PC-3 (cell line): ENCODE results near the gene C21orf91. TPM values are rescaled to one million over a fixed set of nuclear protein-coding genes. Genes with fewer than 3 reads are reported as not detected.
A peak's percentile ranks its signal among the peaks of the same experiment; 100 is the strongest.

Experiments
- ATAC-seq: fragments of 200-7000 bp; cut with Tn5 transposase; 2 replicates; pipeline ENCODE4 v1.9.1; 2020; ENCODE audit warnings: mild to moderate bottlenecking, moderate library complexity
- BruUV-seq: library from RNA; stranded (reverse); fragments of 400-500 nt; replicated peaks from 2 replicates; lab custom pipeline; 2021; lab: Mats Ljungman, UMichigan
- CTCF ChIA-PET: fragments of 300-600 bp; sonication (Branson Sonifier 250); formaldehyde crosslinking; loops from one replicate; lab custom pipeline; 2022; ENCODE audit warnings: antibody characterized with exemption; lab: Charles Lee
- POLR2A ChIA-PET: fragments of 300-600 bp; sonication (Branson Sonifier 250); formaldehyde crosslinking; loops from one replicate; lab custom pipeline; 2022; ENCODE audit warnings: antibody characterized with exemption; ENCODE audit not compliant: unreplicated experiment; lab: Charles Lee
- DNase-seq: peaks from one replicate; pipeline ENCODE4 v3.0.0-alpha.2; 2015
- H2AFZ ChIP-seq: fragments of 300-600 bp; sonication (generic); 2 replicates; pipeline ENCODE4 v1.6.0; 2016; ENCODE audit warnings: antibody characterized with exemption, low read length
- H3F3A ChIP-seq: fragments of 300-600 bp; sonication (generic); one replicate; pipeline ENCODE4 v1.6.0; 2017; ENCODE audit warnings: antibody characterized with exemption, low read length, control low read depth, mild to moderate bottlenecking; ENCODE audit not compliant: unreplicated experiment
- H3K27ac ChIP-seq: fragments of 300-600 bp; sonication (generic); 2 replicates; pipeline ENCODE4 v1.5.1; 2016; ENCODE audit warnings: mild to moderate bottlenecking, low read length
- H3K27me3 ChIP-seq: fragments of 300-600 bp; sonication (generic); 2 replicates; pipeline ENCODE4 v1.6.1; 2016; ENCODE audit warnings: low read length, mixed read lengths
- H3K36me3 ChIP-seq: fragments of 300-600 bp; sonication (generic); 2 replicates; pipeline ENCODE4 v1.6.1; 2016; ENCODE audit warnings: low read depth, mixed run types, low read length, mixed read lengths
- H3K4me1 ChIP-seq: fragments of 300-600 bp; sonication (generic); 2 replicates; pipeline ENCODE4 v1.5.1; 2016; ENCODE audit warnings: low read length; ENCODE audit not compliant: insufficient read depth
- H3K4me2 ChIP-seq: fragments of 300-600 bp; sonication (generic); 2 replicates; pipeline ENCODE4 v1.6.0; 2016; ENCODE audit warnings: low read length
- H3K4me3 ChIP-seq: fragments of 300-600 bp; sonication (generic); 2 replicates; pipeline ENCODE4 v1.5.1; 2016; ENCODE audit warnings: mild to moderate bottlenecking, low read length, mixed read lengths
- H3K79me2 ChIP-seq: fragments of 300-600 bp; sonication (generic); 2 replicates; pipeline ENCODE4 v1.6.1; 2017; ENCODE audit warnings: low read length, mixed read lengths
- H3K9ac ChIP-seq: fragments of 300-600 bp; sonication (generic); 2 replicates; pipeline ENCODE4 v1.6.0; 2016; ENCODE audit warnings: mild to moderate bottlenecking, low read length
- H3K9me2 ChIP-seq: fragments of 300-600 bp; sonication (generic); replicated peaks from 2 replicates; pipeline ENCODE4 v1.6.1; 2016; ENCODE audit warnings: mixed run types, low read length, mixed read lengths
- H3K9me3 ChIP-seq: fragments of 300-600 bp; sonication (generic); 2 replicates; pipeline ENCODE4 v1.6.1; 2016; ENCODE audit warnings: low read length, mixed read lengths
- H4K20me1 ChIP-seq: fragments of 300-600 bp; sonication (generic); 2 replicates; pipeline ENCODE4 v1.6.1; 2016; ENCODE audit warnings: low read length, mixed read lengths
- EZH2 ChIP-seq: fragments of 300-600 bp; sonication (generic); IDR thresholded peaks from one replicate; pipeline ENCODE4 v1.6.1; 2017; ENCODE audit warnings: antibody characterized with exemption, mild to moderate bottlenecking, low read length; ENCODE audit not compliant: unreplicated experiment
- EZH2phosphoT487 ChIP-seq: fragments of 300-600 bp; sonication (generic); IDR thresholded peaks from 2 replicates; pipeline ENCODE4 v1.6.1; 2018; ENCODE audit warnings: mild to moderate bottlenecking, antibody characterized with exemption, low read length, borderline replicate concordance
- intact Hi-C: fragments of 100-400 bp; cut with micrococcal nuclease; formaldehyde crosslinking; loops from 2 replicates; pipeline ENCODE4 v1.9.0; 2023
- total RNA-seq: library from RNA; depleted of rRNA; stranded (reverse); fragments of >200 nt; gene quantifications from 2 replicates; pipeline ENCODE4 v1.2.3, GENCODE V29; 2014
- TF ChIP-seq, protein P1 (sequence below): fragments of 300-600 bp; sonication (generic); conservative IDR thresholded peaks from 2 replicates; pipeline ENCODE4 v1.5.1; 2017; ENCODE audit warnings: antibody characterized with exemption, low read depth, mild to moderate bottlenecking, low read length

The C21orf91 gene
- total RNA-seq, 1 experiment from 2014 or later: 7.7 TPM

DNA sequence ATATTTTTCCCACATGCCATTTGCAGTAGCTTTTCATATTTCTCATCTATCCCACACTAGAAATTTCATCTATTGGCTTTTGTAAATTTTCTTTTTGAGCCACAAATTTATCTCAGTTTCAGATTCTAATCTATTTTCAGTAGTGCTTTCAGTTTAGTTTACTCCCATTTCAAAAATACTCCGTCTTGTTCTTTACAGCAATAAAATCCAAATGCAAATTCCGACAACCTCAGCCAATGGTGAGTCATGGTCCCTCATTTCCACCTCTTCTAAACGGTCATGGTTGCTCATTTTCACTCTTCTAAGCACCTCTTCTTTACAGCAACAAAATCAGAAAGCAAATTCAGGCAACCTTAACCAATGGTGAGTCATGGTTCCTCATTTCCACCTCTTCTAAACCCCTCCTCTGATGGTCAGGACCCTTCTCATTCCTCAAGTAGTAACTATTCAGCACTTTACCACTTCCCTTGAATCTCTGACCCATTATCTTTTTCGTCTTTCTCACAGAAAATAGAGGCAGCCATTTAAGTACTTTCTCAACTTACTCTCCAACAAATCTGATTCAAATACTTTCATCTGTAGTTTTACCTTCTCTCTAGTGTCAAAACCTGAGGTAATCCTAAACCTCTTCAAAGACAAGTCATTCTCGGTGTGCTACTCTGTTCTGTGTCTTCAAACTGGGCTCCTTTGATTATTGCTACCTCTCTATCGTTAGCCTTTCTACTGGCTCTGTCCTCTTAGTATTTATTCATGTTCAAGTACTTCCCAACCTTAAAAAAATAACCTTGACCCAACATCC is 34.4 kb downstream of the C21orf91 start:
- H3K36me3 ChIP-seq: peaks cover 16% of the 10 kb centered on the region
- no TSS peak for BruUV-seq
- no peaks in the 10 kb centered on the region for H4K20me1 ChIP-seq
- peak; percentile 40 for DNase-seq
- no peaks in the 10 kb centered on the region for H3K9me3 ChIP-seq
- no peaks in the 10 kb centered on the region for H3K9me2 ChIP-seq
- H2AFZ ChIP-seq: no peak overlapping the region
- no peaks in the 10 kb centered on the region for H3K27me3 ChIP-seq
- ATAC-seq: peak; percentile 40
- TF ChIP-seq EZH2phosphoT487 (no peak), EZH2 (no peak)
- TF ChIP-seq, protein P1, sequence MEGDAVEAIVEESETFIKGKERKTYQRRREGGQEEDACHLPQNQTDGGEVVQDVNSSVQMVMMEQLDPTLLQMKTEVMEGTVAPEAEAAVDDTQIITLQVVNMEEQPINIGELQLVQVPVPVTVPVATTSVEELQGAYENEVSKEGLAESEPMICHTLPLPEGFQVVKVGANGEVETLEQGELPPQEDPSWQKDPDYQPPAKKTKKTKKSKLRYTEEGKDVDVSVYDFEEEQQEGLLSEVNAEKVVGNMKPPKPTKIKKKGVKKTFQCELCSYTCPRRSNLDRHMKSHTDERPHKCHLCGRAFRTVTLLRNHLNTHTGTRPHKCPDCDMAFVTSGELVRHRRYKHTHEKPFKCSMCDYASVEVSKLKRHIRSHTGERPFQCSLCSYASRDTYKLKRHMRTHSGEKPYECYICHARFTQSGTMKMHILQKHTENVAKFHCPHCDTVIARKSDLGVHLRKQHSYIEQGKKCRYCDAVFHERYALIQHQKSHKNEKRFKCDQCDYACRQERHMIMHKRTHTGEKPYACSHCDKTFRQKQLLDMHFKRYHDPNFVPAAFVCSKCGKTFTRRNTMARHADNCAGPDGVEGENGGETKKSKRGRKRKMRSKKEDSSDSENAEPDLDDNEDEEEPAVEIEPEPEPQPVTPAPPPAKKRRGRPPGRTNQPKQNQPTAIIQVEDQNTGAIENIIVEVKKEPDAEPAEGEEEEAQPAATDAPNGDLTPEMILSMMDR: no peak
- peak overlapping the region; percentile 6; the same call in 1 of the 2 replicates for H3K4me2 ChIP-seq
- peaks cover 6% of the 10 kb centered on the region for H3K4me1 ChIP-seq
- ChIA-PET CTCF (no interaction called here), POLR2A (no interaction called here)
- H3F3A ChIP-seq: no peaks in the 10 kb centered on the region
- H3K4me3 ChIP-seq: no peak overlapping the region
- no peak overlapping the region for H3K9ac ChIP-seq
- intact Hi-C loops: no loop called here
- H3K79me2 ChIP-seq: no peaks in the 10 kb centered on the region
- H3K27ac ChIP-seq: no peak overlapping the region

DNA sequence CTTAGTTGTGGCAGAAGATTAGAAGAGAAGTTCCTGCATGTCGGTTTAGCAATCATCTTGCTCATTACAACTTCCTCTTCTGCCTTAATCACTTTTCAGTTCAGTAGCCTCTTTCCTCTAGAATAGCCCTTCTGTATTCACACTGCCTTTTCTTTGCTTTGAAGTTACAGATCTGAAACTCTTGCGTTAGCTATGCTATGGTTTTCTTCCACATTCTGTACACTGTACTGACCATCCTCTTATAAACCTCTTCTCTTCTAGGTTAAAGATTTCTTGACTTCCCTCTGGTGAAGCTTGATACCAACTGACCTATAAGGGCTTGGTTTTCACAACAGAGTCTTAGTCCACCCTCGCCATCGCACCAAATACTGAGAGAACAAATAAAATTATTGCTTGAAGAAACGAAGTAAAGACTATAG is 35.0 kb downstream of the C21orf91 start:
- no peak overlapping the region for H2AFZ ChIP-seq
- peaks cover 16% of the 10 kb centered on the region for H3K36me3 ChIP-seq
- H3K79me2 ChIP-seq: no peaks in the 10 kb centered on the region
- TF ChIP-seq, protein P1: no peak
- TF ChIP-seq EZH2: no peak
- no peak for TF ChIP-seq EZH2phosphoT487
- no peaks in the 10 kb centered on the region for H3K9me3 ChIP-seq
- no peak overlapping the region for H3K4me3 ChIP-seq
- intact Hi-C loops: no loop called here
- H3K27ac ChIP-seq: no peak overlapping the region
- DNase-seq (no peak), ATAC-seq (no peak)
- no peaks in the 10 kb centered on the region for H3F3A ChIP-seq
- H3K9ac ChIP-seq: no peak overlapping the region
- peaks cover 6% of the 10 kb centered on the region for H3K4me1 ChIP-seq
- ChIA-PET CTCF (no interaction called here), POLR2A (no interaction called here)
- H3K27me3 ChIP-seq: no peaks in the 10 kb centered on the region
- no peaks in the 10 kb centered on the region for H3K9me2 ChIP-seq
- H3K4me2 ChIP-seq: peak overlapping the region; percentile 6; the same call in 1 of the 2 replicates
- H4K20me1 ChIP-seq: no peaks in the 10 kb centered on the region
- no TSS peak for BruUV-seq
